CD4-positive, alpha-beta T cell treated with Interleukin-15 for 1 hour (primary cell): ENCODE data around the gene EEIG2.

Experiments
- DNase-seq: peaks from one replicate; pipeline ENCODE4 v3.0.0-alpha.2; 2020

The EEIG2 gene

DNA sequence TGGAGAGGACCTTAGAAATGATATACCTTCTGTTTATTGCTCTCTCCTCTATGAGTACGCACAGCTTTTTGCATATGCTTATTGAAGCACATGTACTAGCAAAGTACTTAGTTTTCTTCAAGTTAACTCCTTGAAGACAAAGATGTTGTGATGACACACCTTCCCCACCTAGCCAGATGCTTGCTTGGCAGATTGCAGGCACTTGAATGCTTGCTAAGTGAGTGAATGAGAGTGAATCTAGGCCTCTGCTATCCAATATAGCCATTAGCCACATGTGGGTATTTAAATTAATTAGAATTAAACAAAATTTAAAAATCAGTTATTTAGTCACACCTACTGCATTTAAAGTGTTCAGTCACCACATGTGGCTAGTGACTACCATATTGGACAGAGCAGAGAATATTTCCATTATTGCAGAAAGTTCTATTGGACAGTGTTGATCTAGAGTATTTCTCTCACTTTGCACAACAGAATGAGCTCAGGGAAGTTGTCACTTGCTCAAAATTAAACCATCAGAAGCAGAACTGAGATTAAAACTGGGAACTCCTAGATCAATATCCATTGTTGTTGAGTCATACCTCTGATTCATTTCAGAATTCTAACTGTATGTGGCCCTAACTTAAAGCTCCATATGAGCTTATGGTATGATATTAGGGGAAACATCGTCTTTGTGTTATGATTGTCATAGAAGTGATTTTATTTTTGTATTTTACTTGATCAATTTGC is 8.6 kb upstream of the EEIG2 start:
- no peak for DNase-seq

- no peak for DNase-seq
These were observed 6.0 kb upstream of the EEIG2 start for GRCh38 chr1:108553905-108554304.

DNA sequence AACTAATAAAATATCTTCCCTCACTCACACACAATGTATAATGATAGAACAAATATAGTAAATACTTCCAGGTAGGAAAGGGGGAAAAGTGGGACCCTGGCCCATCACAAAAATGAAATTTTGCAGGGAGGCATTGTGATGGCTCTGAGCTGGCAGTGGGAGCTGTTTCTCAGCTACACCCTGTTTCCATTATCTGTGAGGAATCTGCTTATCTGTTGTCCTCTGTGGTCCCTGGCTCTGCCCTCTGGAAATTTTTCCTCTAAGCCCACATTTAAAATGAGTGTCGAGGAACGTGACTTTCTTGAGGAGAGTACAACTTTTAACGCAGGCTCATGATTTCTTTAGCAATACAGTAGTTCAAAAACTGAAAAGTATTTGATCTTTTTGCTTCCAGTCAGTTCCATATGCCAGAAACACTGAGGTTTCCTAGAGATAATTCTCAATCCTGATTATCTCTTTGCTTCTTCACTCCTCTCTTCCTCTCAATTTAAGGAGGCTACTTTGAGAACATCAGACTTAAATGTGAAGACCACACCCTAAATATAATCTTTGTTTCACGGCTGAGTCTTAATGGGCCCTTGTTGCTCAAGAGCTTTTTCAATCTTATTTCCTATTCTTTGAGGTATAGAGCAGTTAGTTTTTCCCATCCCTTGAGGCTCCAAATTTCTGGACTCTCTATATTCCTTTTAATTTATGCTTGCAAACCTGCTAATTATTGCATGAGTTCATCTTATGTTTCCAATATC is 5.0 kb upstream of the EEIG2 start:
- no peak for DNase-seq

GRCh38 chr1:108556066-108556465 is 3.8 kb upstream of the EEIG2 start:
- DNase-seq, result no peak

GRCh38 chr1:108556499-108556898 is 3.4 kb upstream of the EEIG2 start:
- peak; percentile 37 for DNase-seq

- no peak for DNase-seq
These were observed 2.6 kb upstream of the EEIG2 start for GRCh38 chr1:108557296-108557695.

GRCh38 chr1:108560189-108560873 is 431 bp downstream of the EEIG2 start:
- no peak for DNase-seq

DNA sequence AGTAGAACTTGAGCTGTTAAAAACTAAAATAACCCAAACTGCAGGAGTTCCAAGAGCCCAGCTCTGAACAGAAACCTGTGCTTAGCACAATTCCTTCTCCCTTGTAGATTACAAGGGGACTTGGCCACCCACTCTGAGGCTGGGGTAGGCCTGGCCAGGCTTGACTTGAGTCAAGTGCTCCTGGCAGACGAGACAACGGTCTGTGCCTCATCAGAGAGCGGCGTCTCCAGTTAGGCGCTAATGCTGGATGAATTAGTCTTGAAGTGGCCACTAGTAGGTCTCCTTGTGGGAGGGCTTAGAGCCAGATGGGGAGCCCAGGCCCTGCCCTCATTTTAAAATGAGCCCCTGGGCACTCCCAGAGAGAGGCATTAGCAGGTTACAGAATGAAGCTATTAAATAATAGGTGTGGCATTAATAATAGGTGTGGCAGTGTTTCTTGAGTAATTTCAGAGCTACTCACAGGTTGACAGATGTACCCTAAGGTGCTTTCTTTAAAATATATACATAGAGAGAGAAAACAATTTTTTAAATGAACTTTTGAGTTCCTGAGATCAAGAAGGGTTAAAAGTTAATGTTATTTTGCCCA is 1.1 kb downstream of the EEIG2 start:
- peak; percentile 69 for DNase-seq

GRCh38 chr1:108561689-108562326 is 1.9 kb downstream of the EEIG2 start:
- DNase-seq, result peak; percentile 86

DNA sequence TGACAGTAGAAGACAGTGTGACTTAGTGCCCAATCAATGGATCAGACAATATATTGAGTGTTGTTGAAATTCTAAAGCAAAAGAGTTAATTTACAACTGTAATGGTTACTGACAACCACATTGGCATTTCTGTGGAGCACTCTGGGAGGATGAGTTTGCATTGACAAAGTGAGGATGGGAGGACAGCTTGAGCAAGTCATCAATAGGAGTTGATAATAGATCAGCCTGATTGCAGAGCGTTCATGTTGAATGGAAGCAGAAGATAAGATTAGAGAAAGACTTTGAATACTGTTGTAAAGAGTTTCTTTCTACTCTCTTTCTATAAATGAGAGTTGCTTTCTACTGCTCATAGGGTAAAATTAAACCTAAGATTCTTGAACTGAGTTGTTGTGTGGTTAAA is 3.9 kb downstream of the EEIG2 start:
- no peak for DNase-seq

- DNase-seq, result no peak
These were observed 5.2 kb downstream of the EEIG2 start for GRCh38 chr1:108565081-108565480.

- DNase-seq, result no peak
These were observed 5.6 kb downstream of the EEIG2 start for GRCh38 chr1:108565512-108565911.

GRCh38 chr1:108568589-108568988 is 8.7 kb downstream of the EEIG2 start:
- DNase-seq, result no peak

DNA sequence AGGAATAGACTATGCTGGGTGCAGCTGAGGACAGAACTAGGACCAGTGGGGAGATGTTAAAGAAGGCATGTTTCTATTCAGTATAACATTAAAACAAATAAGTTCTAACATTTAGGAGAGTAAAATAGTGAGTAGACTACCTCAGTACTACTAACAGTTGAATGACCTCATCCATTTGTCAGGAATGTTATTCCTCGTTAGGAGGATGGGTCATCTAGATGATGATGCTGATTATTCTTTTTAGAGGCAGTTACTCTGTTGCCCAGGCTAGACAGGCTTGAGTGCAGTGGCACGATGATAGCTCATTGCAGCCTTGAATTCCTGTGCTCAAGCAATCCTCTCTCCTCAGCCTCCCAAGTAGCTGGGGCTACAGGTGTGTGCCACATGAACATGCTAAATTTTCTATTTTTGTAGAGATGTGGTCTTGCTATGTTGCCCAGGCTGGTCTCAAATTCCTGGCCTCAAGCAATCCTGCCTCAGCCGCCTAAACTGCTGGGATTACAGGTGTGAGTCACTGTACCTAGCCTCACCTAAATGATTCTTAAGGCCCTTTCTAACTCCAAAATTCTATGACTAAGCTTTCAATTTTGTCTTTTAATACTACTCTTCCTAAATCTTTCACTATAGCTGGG is 9.3 kb downstream of the EEIG2 start:
- DNase-seq, result no peak

DNA sequence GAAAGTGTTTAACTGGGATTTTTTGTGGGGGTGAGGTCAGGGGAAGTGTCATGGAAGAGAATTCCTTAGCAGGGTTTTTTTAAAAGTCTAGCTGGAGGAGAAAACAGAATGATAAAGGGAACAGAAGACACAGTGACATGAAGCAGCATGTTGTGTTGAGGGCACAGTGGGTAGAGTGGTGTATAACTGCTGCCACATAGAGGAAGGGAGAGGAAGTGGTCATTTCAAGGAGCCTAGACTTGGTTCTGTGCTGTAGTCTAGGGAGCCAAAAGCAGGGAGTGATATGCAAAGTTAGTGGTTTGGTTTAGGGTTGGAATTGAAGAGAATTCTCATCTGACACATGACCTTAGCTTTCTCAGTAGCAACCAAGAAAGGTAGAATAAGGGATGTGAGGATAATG is 10.2 kb downstream of the EEIG2 start:
- DNase-seq, result peak; percentile 33

DNA sequence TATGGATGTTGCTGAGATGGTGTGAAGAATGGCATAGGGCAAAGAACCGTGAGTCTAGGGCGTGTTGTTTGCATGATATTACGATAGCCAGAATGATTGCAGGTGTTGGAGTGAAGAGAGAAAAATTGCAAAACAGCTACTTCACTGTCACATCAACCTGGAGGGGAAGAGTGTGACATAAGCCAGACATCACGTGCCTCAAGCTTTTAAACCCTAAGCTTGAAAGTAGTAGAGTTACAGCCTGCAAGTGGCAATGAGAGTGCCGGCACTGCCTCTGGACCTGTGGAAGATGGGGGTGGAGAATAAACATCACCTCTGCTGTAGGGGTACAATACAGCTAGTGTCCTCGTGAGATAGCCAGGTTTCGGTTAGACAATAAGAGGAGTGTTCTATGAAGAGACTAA is 11.1 kb downstream of the EEIG2 start:
- no peak for DNase-seq

DNA sequence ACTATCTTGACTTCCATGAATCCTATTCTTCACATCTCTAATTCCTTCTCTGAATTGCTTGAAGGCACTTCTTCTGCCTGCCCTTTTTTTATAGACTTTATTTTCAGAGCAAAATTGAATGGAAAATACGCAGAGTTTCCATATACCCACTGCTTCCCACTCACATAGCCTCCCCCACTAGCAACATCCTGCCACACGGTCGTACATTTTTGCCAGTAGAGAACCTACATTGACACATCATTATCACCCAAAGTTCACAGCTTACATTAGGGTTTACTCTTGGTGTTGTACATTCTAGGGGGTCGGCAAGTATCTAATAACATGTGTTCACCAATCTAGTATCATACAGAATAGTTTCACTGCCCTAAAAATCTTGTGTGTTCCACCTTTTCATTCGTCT is 12.3 kb downstream of the EEIG2 start:
- DNase-seq, result no peak

DNA sequence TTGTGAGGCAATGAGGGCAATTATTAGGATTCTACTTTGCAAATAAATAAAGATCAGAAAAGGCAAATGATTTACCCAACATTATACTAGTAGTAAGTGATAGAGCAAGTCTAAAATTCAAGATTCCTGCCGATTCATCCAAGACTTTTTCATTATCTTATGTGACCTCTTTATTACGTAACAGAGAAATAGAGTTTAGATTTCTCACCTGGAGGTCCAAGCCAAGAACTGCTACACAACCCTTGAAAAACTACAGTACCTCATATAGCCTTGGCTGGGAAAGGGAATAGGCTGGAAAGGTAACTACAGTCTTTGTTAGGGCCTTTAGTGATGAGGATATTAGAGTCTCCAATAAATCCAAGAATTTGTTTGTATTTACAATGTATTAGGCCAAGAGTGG is 13.3 kb downstream of the EEIG2 start:
- no peak for DNase-seq

DNA sequence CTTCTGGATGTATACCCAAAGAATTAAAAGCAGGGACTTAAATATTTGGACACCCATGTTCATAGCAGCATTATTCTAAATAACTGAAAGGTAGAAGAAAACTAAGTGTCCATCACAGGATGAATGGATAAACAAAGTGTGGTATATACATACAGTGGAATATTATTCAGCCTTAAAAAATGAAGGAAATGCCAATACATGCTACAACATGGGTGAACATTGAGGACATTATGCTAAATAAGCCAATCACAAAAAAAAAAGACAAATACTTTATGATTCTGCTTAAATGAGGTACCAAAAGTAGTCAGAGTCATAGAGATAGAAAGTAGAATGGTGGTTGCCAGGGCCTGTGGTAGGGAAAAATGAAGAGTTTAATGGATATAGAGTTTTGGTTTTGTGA is 14.1 kb downstream of the EEIG2 start:
- no peak for DNase-seq

GRCh38 chr1:108575375-108575774 is 15.5 kb downstream of the EEIG2 start:
- no peak for DNase-seq

GRCh38 chr1:108583757-108584427 is 24.0 kb downstream of the EEIG2 start:
- DNase-seq, result no peak

DNA sequence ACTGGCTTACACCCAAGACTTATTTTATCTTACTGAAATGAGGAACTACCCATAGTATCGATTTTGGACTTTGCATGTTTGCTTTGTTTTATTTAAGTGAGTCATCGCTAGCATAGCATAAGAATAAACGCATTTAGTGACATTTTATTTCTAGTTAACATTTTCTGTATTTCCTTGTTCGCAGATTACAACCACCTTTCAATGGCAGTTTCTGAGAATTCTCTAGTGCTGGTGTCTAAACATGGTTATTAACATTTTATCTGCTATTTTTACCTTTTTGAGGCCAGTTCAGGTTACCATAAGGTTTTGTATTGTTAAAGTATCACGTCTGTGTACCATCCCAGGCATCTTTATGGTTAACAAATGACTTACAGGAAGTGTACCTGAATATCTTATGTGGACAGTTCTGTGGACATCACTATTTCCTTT is 24.5 kb downstream of the EEIG2 start:
- no peak for DNase-seq
